ENCODE data around the gene TRAK1. TPM values are rescaled to one million over a fixed set of nuclear protein-coding genes. Genes with fewer than 3 reads are reported as not detected.

Gene TRAK1
- total RNA-seq, 1 donor from 2014 or later = 21.2 TPM

- no peak for DNase-seq (ENCODE audit: low read depth in 2 of 2)
Measured at GRCh38 chr3:42151596-42152168, 60.5 kb downstream of the TRAK1 start.

- no peak for DNase-seq (ENCODE audit: low read depth in 2 of 2)
Measured at GRCh38 chr3:42152193-42152592, 61.0 kb downstream of the TRAK1 start.

- no peak for DNase-seq (ENCODE audit: low read depth in 2 of 2)
Measured at GRCh38 chr3:42153039-42153438, 61.9 kb downstream of the TRAK1 start.

DNA sequence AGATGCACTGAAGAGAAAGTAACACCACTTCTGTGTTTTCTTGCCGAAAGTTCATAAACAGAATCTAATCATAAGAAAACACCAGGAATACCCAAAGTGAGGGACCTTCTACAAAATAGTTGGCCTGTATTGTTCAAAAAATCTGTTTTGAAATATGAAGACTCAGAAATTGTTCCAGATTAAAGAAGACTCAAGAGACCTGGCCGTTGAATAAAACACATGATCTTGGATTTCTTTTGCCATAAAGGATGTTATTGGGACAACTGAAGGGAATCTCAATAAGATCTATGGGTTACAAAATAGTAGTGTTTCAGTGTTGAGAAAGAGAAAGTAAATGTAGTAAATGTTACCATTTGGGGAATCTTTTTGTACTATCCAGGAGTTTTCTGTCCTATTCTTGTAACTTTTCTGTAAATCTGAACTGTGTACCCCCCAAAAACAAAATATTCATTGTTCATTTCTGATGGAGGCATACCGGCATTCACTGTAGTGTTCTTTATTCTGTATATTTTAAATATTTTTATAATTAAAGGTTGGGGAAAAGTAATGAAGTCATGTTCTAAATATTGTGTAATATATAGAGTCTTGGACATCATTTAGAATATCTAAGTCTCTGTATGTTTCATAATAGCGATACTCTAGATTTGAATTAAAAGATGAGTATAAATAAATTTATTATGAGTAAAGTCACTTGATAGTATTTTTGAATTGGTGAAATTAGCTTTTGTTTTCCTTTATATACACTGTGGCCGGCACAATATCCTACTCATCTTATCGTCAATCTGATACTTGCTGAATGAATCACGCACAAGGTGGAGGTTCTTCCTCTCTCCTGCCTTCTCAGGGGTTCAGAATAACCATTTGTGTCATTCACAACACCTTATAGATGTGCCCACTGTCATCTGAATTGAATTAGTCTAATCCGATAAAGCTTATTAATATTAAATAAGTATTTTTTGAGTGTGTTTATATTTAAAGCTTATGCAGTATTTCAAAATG lies 66.7 kb downstream of the TRAK1 start:
- no peak for DNase-seq (ENCODE audit: low read depth in 2 of 2)

GRCh38 chr3:42159147-42159546 lies 68.0 kb downstream of the TRAK1 start:
- DNase-seq (ENCODE audit: low read depth in 2 of 2) = no peak

- DNase-seq (ENCODE audit: low read depth in 2 of 2) = peak in 1 of 2 donors; percentile 60
Measured at GRCh38 chr3:42159706-42160472, 68.7 kb downstream of the TRAK1 start.

GRCh38 chr3:42161050-42161935 lies 70.1 kb downstream of the TRAK1 start:
- DNase-seq (ENCODE audit: low read depth in 2 of 2) = peak in 1 of 2 donors; percentile 46

- DNase-seq (ENCODE audit: low read depth in 2 of 2) = no peak
Measured at GRCh38 chr3:42162462-42162861, 71.3 kb downstream of the TRAK1 start.

GRCh38 chr3:42163622-42164244 lies 72.6 kb downstream of the TRAK1 start:
- DNase-seq (ENCODE audit: low read depth in 2 of 2) = no peak

GRCh38 chr3:42164656-42165055 lies 73.5 kb downstream of the TRAK1 start:
- no peak for DNase-seq (ENCODE audit: low read depth in 2 of 2)

DNA sequence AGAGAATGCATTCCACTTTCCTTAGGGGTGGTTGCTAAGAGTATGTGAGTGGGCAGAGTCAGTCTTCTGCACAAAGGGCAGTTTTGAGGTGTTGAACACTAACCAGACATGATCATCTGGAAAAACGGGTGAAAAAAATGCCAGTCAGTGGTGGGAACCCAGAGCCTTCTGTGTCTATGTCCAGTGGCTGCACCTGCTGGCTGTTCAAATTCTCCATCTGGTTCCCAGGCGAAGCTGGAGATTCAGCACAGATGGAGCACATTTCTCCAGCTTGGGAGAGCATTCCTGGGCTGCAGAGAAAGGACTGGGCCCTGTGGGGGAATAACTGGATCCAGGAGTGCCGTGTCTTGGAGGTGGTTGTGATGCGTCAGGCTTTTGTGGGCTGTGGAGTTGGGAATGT lies 74.1 kb downstream of the TRAK1 start:
- DNase-seq (ENCODE audit: low read depth in 2 of 2) = no peak

DNA sequence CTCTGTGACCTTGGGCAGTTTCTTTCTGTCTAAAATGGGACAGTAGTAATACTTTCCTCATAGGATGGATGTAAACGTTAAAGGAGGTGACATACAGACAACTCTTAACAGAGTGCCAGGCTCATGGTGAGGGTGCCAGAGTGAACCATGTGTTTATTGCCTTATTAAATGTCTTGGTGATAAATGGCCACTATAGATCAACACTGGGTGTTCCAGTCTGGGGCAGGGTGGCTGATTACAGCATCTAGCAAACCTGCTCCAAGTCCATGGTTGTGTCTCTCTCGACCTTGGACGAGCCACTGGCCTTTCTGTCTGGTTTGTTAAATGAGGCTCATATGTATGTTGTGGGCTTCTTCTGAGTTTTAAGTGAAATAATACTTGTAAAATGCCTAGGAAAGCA lies 75.1 kb downstream of the TRAK1 start:
- DNase-seq (ENCODE audit: low read depth in 2 of 2) = no peak

- DNase-seq (ENCODE audit: low read depth in 2 of 2) = no peak
Measured at GRCh38 chr3:42166662-42167300, 75.6 kb downstream of the TRAK1 start.

GRCh38 chr3:42169579-42170120 lies 78.5 kb downstream of the TRAK1 start:
- DNase-seq (ENCODE audit: low read depth in 2 of 2) = no peak

GRCh38 chr3:42172047-42172654 lies 81.0 kb downstream of the TRAK1 start:
- DNase-seq (ENCODE audit: low read depth in 2 of 2) = no peak

- no peak for DNase-seq (ENCODE audit: low read depth in 2 of 2)
Measured at GRCh38 chr3:42173307-42173706, 82.2 kb downstream of the TRAK1 start.

DNA sequence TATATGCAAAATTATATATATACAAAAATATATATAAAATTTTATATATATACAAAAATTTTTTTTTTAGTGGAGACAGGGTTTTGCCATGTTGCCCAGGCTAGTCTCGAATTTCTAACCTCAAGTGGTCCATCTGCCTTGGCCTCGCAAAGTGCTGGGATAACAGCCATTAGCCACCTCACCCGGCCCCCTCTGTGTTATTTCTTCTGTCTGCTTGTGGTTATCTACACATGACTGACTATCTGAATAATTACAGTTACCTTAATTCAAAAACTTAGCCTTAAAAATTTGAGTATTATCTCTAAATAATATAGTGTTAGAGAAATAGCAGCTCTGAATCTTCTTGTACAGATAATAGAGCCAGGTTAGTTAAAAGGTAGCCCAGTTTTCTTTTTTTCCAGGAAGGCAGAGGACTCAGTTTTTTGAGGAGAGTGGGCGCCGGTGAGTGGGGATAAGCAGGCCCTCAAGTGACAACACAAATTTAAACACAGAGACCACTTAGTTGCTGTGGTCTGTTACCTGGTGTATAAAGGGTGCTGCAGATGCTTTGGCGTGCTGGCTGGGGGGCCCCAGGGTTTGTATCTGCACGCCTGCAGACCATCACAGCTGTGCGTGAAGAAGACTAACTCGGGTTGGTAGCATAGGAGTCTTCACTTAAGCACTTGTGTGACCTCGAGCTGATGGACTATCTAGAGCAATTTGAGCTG lies 83.7 kb downstream of the TRAK1 start:
- no peak for DNase-seq (ENCODE audit: low read depth in 2 of 2)

DNA sequence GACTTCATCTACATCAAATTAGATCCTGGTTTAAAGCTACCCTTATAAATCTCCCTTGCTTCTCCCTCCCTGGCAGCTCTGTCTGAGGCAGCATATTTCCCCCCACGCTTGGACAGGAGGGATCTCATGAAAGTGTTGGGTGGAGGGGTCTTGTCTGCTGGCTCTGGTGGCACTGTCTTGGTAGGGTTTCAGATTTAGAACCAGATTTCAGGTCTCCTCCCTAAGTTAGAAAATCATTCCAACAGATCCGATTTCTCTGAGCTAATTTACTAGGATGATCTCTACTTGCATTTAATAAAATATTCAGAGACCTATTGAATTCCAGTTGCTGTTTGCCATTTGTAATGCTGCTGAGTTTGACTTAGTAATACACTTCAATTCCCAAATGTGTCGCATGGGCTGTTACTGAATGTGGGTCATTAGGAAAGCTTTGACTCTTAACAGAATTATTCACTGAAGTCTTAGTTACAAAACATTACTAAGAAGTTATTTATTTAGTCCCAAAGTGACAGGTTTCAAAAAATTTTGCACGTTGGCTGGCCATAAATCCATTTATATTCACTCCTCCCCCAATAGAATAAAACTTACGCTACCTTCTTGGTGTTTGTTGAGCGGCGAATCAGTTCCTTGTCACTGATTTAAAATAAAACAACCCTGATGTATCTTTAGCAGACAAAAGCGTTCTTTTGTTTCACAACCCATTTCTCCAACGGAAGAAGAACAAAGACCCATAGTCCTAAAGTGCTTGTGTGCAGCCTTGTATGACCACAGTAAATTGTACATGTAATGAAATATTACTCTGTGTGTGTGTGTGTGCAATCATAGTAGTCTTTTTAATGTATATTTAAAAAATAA lies 84.5 kb downstream of the TRAK1 start:
- DNase-seq (ENCODE audit: low read depth in 2 of 2) = no peak
